Neuronal stem cell (in vitro differentiated cells): ENCODE data around the gene NR3C2.

ENCODE experiments used
- DNase-seq: peaks from one replicate; pipeline ENCODE4 v3.0.0-alpha.2; 2013; ENCODE audit warnings: low spot score
- H2AFZ ChIP-seq: one replicate; pipeline ENCODE4 v1.6.1; 2013; ENCODE audit warnings: mild to moderate bottlenecking, low read length, inconsistent platforms
- H2AK5ac ChIP-seq: 2 replicates; pipeline ENCODE4 v1.6.1; 2013; ENCODE audit warnings: low read depth, mild to moderate bottlenecking, inconsistent platforms, low read length, moderate library complexity, mixed read lengths
- H2BK120ac ChIP-seq: 2 replicates; pipeline ENCODE4 v1.6.1; 2013; ENCODE audit warnings: low read depth, mild to moderate bottlenecking, inconsistent platforms, low read length, moderate library complexity, mixed read lengths
- H2BK12ac ChIP-seq: one replicate; pipeline ENCODE4 v1.6.1; 2013; ENCODE audit warnings: low read length, inconsistent platforms
- H2BK15ac ChIP-seq: 2 replicates; pipeline ENCODE4 v1.6.1; 2013; ENCODE audit warnings: mild to moderate bottlenecking, low read length, inconsistent platforms, mixed read lengths
- H2BK5ac ChIP-seq: one replicate; pipeline ENCODE4 v1.6.1; 2013; ENCODE audit warnings: inconsistent platforms, mild to moderate bottlenecking, low read length, moderate library complexity
- H3K14ac ChIP-seq: one replicate; pipeline ENCODE4 v1.6.1; 2013; ENCODE audit warnings: low read length, inconsistent platforms
- H3K18ac ChIP-seq: 2 replicates; pipeline ENCODE4 v1.6.1; 2013; ENCODE audit warnings: low read length, inconsistent platforms
- H3K23ac ChIP-seq: 2 replicates; pipeline ENCODE4 v1.6.1; 2013; ENCODE audit warnings: low read depth, mild to moderate bottlenecking, mixed read lengths, low read length, inconsistent platforms; ENCODE audit not compliant: poor library complexity
- H3K27ac ChIP-seq: replicated peaks from 3 replicates; pipeline ENCODE4 v1.5.1; 2013; ENCODE audit warnings: low read length, inconsistent platforms
- H3K27me3 ChIP-seq, 3 experiments: 2 replicates each; pipeline ENCODE4 v1.6.1; 2013; ENCODE audit warnings: low read length in 3 of 3, mild to moderate bottlenecking in 2 of 3, inconsistent platforms in 1 of 3, low read depth in 1 of 3, mixed read lengths in 1 of 3, moderate library complexity in 1 of 3; ENCODE audit not compliant: control insufficient read depth in 3 of 3, insufficient read depth in 3 of 3
- H3K36me3 ChIP-seq, 2 donors: replicated peaks in 1 of 2; 2 replicates each; pipeline ENCODE4 v1.6.1; 2013; ENCODE audit warnings: low read length in 2 of 2; ENCODE audit not compliant: control insufficient read depth in 2 of 2, insufficient read depth in 2 of 2
- H3K4ac ChIP-seq: 2 replicates; pipeline ENCODE4 v1.6.1; 2013; ENCODE audit warnings: inconsistent platforms, mild to moderate bottlenecking, low read length, moderate library complexity
- H3K4me1 ChIP-seq, 2 donors: 1 replicate in 1 of 2; 2 replicates in 1 of 2; pipeline ENCODE4 v1.6.1; 2013; ENCODE audit warnings: low read length in 2 of 2, low read depth in 1 of 2; ENCODE audit not compliant: control insufficient read depth in 2 of 2, insufficient read depth in 1 of 2
- H3K4me2 ChIP-seq: one replicate; pipeline ENCODE4 v1.6.1; 2013; ENCODE audit warnings: mild to moderate bottlenecking, low read length, inconsistent platforms; ENCODE audit not compliant: insufficient read depth, poor library complexity, severe bottlenecking
- H3K4me3 ChIP-seq, 2 donors: 2 replicates each; pipeline ENCODE4 v1.5.1; 2013; ENCODE audit warnings: low read length in 2 of 2, mild to moderate bottlenecking in 2 of 2, inconsistent platforms in 1 of 2, moderate library complexity in 1 of 2
- H3K79me1 ChIP-seq: one replicate; pipeline ENCODE4 v1.6.1; 2013; ENCODE audit warnings: low read depth, mild to moderate bottlenecking, inconsistent platforms, low read length, moderate library complexity
- H3K9ac ChIP-seq: one replicate; pipeline ENCODE4 v1.6.1; 2013; ENCODE audit warnings: mild to moderate bottlenecking, low read depth, low read length, inconsistent platforms; ENCODE audit not compliant: poor library complexity
- H3K9me3 ChIP-seq, 2 donors: replicated peaks in 1 of 2; 2 replicates each; pipeline versions ENCODE3 to v1.6.1; 2013; ENCODE audit warnings: low read length in 2 of 2, mild to moderate bottlenecking in 2 of 2, inconsistent platforms in 1 of 2, low read depth in 1 of 2, mixed read lengths in 1 of 2, moderate library complexity in 1 of 2; ENCODE audit not compliant: control insufficient read depth in 2 of 2, insufficient read depth in 1 of 2
- H4K8ac ChIP-seq: one replicate; pipeline ENCODE4 v1.6.1; 2013; ENCODE audit warnings: low read depth, mild to moderate bottlenecking, inconsistent platforms, low read length, moderate library complexity
- H4K91ac ChIP-seq: one replicate; pipeline ENCODE4 v1.6.1; 2013; ENCODE audit warnings: low read length, low read depth, mild to moderate bottlenecking, inconsistent platforms; ENCODE audit not compliant: poor library complexity
- WGBS, 2 donors: extraction: QIAGEN DNeasy Blood & Tissue Kit; methylation state at CpG; one replicate each; pipeline ENCODE4 v1.1.7; 2013; ENCODE audit warnings: missing lambda C conversion rate in 2 of 2, mixed read lengths in 1 of 2; ENCODE audit not compliant: insufficient read length in 2 of 2, insufficient replicate concordance in 1 of 2; ENCODE audit errors: extremely low coverage in 2 of 2; 5-methylcytosine and 5-hydroxymethylcytosine counted together

The NR3C2 gene

GRCh38 chr4:148283665-148284064 is 158.5 kb downstream of the NR3C2 start:
- H2BK5ac ChIP-seq = no peak overlapping the region
- DNase-seq = no peak
- H2BK15ac ChIP-seq = no peak overlapping the region
- H3K18ac ChIP-seq = no peak overlapping the region
- H4K8ac ChIP-seq = no peak overlapping the region
- H4K91ac ChIP-seq = no peak overlapping the region
- H3K4me3 ChIP-seq = no peak overlapping the region
- H3K9ac ChIP-seq = no peak overlapping the region
- H3K14ac ChIP-seq = no peak overlapping the region
- no peak overlapping the region for H2BK12ac ChIP-seq
- H3K4me1 ChIP-seq = no peaks in the 10 kb centered on the region
- no peak overlapping the region for H3K4me2 ChIP-seq
- H3K27me3 ChIP-seq = no peaks in the 10 kb centered on the region
- H3K9me3 ChIP-seq = no peaks in the 10 kb centered on the region
- no peaks in the 10 kb centered on the region for H3K36me3 ChIP-seq
- H3K4ac ChIP-seq = no peak overlapping the region
- no peaks in the 10 kb centered on the region for H3K79me1 ChIP-seq
- no peak overlapping the region for H2BK120ac ChIP-seq
- no CpG with 5 or more reads among the region's 4 CpGs for WGBS, 2 donors
- H2AFZ ChIP-seq = no peak overlapping the region
- no peak overlapping the region for H3K27ac ChIP-seq
- no peak overlapping the region for H2AK5ac ChIP-seq
- H3K23ac ChIP-seq = no peak overlapping the region

GRCh38 chr4:148278310-148278709 is 163.9 kb downstream of the NR3C2 start:
- no peak overlapping the region for H4K8ac ChIP-seq
- H3K36me3 ChIP-seq = no peaks in the 10 kb centered on the region
- no peak overlapping the region for H2AK5ac ChIP-seq
- H2BK12ac ChIP-seq = no peak overlapping the region
- H3K4me1 ChIP-seq = no peaks in the 10 kb centered on the region
- H3K4ac ChIP-seq = no peak overlapping the region
- H2BK5ac ChIP-seq = no peak overlapping the region
- no peak overlapping the region for H3K4me2 ChIP-seq
- H3K14ac ChIP-seq = no peak overlapping the region
- H3K27me3 ChIP-seq = no peaks in the 10 kb centered on the region
- no peaks in the 10 kb centered on the region for H3K79me1 ChIP-seq
- no peak overlapping the region for H3K4me3 ChIP-seq
- H3K18ac ChIP-seq = no peak overlapping the region
- WGBS, 2 donors = no CpG with 5 or more reads among the region's 9 CpGs
- no peak overlapping the region for H3K23ac ChIP-seq
- H3K27ac ChIP-seq = no peak overlapping the region
- no peak overlapping the region for H2BK120ac ChIP-seq
- no peak for DNase-seq
- no peak overlapping the region for H2BK15ac ChIP-seq
- H3K9ac ChIP-seq = no peak overlapping the region
- no peak overlapping the region for H4K91ac ChIP-seq
- no peak overlapping the region for H2AFZ ChIP-seq
- H3K9me3 ChIP-seq = no peaks in the 10 kb centered on the region

GRCh38 chr4:148275266-148275665 is 166.9 kb downstream of the NR3C2 start:
- Histone ChIP-seq H2BK5ac (no peak overlapping the region), H3K9ac (no peak overlapping the region), H3K36me3 (no peaks in the 10 kb centered on the region), H4K91ac (no peak overlapping the region), H3K4me1 (no peaks in the 10 kb centered on the region), H3K9me3 (no peaks in the 10 kb centered on the region), H2BK12ac (no peak overlapping the region), H3K4ac (no peak overlapping the region), H3K4me2 (no peak overlapping the region), H2AK5ac (no peak overlapping the region), H3K18ac (no peak overlapping the region), H2BK120ac (no peak overlapping the region), H3K23ac (no peak overlapping the region), H3K4me3 (no peak overlapping the region), H2BK15ac (no peak overlapping the region), H3K79me1 (no peaks in the 10 kb centered on the region), H3K14ac (no peak overlapping the region), H3K27ac (no peak overlapping the region), H3K27me3 (no peaks in the 10 kb centered on the region), H2AFZ (no peak overlapping the region), H4K8ac (no peak overlapping the region)
- no CpG with 5 or more reads among the region's 4 CpGs for WGBS, 2 donors
- no peak for DNase-seq

GRCh38 chr4:148273501-148273986 is 168.7 kb downstream of the NR3C2 start:
- Histone ChIP-seq H3K79me1 (no peaks in the 10 kb centered on the region), H4K91ac (no peak overlapping the region), H2BK15ac (no peak overlapping the region), H3K36me3 (no peaks in the 10 kb centered on the region), H2BK12ac (no peak overlapping the region), H3K4me2 (no peak overlapping the region), H3K23ac (peak overlapping the region; percentile 3), H3K27ac (no peak overlapping the region), H3K4me3 (peak overlapping the region in 1 of 2 donors; percentile 10), H4K8ac (no peak overlapping the region), H3K4me1 (no peaks in the 10 kb centered on the region), H3K9ac (no peak overlapping the region), H2BK5ac (no peak overlapping the region), H3K9me3 (no peaks in the 10 kb centered on the region), H3K27me3 (no peaks in the 10 kb centered on the region), H2AK5ac (no peak overlapping the region), H2AFZ (no peak overlapping the region), H3K14ac (no peak overlapping the region), H2BK120ac (no peak overlapping the region), H3K4ac (no peak overlapping the region), H3K18ac (peak overlapping the region; percentile 52)
- no CpG with 5 or more reads among the region's 3 CpGs for WGBS, 2 donors
- no peak for DNase-seq
